ENCODE results near the gene NID1. TPM values are rescaled to one million over a fixed set of nuclear protein-coding genes. Genes with fewer than 3 reads are reported as not detected.

Gene NID1
- total RNA-seq, 2 donors from 2014 or later: 28.5 to 58.0 TPM

- TF ChIP-seq, protein P1, sequence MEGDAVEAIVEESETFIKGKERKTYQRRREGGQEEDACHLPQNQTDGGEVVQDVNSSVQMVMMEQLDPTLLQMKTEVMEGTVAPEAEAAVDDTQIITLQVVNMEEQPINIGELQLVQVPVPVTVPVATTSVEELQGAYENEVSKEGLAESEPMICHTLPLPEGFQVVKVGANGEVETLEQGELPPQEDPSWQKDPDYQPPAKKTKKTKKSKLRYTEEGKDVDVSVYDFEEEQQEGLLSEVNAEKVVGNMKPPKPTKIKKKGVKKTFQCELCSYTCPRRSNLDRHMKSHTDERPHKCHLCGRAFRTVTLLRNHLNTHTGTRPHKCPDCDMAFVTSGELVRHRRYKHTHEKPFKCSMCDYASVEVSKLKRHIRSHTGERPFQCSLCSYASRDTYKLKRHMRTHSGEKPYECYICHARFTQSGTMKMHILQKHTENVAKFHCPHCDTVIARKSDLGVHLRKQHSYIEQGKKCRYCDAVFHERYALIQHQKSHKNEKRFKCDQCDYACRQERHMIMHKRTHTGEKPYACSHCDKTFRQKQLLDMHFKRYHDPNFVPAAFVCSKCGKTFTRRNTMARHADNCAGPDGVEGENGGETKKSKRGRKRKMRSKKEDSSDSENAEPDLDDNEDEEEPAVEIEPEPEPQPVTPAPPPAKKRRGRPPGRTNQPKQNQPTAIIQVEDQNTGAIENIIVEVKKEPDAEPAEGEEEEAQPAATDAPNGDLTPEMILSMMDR (IDR thresholded peaks at IDR 0.05): no peak
- TF ChIP-seq POLR2A (IDR thresholded peaks at IDR 0.05): no peak
- Histone ChIP-seq H3K4me1 (no peaks in the 10 kb centered on the region), H3K9me3 (no peaks in the 10 kb centered on the region), H3K27ac (no peak overlapping the region), H3K36me3 (replicated peaks in 1 of 2; ENCODE audit: insufficient read depth in 1 of 2, low read depth in 2 of 2) (no peaks in the 10 kb centered on the region), H3K27me3 (no peaks in the 10 kb centered on the region), H3K4me3 (no peak overlapping the region)
- intact Hi-C loops (cut with DNase I): no loop called here
- ATAC-seq: no peak
- DNase-seq: no peak
- 62 to 77% methylated on average over 4 of the region's 4 CpGs for WGBS, 2 donors
Measured at GRCh38 chr1:235955777-235956176, 109.1 kb downstream of the NID1 start.

DNA sequence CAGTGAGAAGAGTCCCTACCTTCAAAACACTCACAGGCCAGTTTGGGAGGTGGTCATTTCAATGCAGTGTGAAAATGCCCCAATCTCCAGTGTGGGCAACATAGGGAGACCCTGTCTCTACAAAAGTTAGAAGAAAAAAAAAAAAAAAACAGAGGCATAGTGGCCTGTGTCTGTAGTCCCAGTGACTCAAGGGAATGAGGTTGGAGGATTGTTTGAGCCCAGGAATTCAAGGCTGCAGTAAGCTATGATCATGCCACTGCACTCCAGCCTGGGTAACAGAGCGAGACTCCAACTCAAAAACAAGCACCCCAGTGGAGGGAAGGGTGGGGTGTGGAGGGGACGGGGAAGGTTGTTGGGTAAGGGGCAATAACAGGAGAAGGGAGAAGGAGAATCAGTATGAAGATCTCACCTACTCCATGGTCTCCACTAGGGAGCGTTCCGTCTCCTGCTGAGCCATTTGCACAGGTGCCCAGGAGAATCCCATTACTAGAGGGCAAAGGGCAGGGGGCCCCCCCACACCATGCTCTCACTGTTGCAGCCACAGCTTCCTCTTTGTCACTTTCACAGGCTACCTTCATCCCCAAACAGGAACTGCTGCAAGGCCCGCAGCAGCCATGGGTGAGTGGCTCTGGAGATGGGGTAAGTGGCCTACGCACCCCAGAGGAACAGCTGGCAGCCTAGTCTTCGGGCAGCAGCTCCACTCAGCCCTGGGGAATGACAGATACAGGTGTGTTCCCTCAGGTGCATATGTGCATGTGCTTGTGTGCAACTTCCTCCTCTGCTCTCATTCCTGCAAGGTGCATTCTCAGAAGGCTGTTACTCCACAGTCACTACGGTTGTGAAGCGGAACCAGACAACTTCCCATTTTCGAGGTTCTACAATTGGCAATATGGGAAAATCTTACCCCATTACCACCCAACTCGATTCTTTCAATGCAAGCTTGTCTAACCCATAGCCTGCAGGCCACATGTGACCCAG is 110.3 kb downstream of the NID1 start:
- H3K9me3 ChIP-seq: no peaks in the 10 kb centered on the region
- no peaks in the 10 kb centered on the region for H3K4me1 ChIP-seq
- intact Hi-C loops (cut with DNase I): no loop called here
- no peak overlapping the region for H3K4me3 ChIP-seq
- no peaks in the 10 kb centered on the region for H3K36me3 ChIP-seq (replicated peaks in 1 of 2; ENCODE audit: insufficient read depth in 1 of 2, low read depth in 2 of 2)
- DNase-seq: peak in 2 of 4 donors; percentile 11 to 41
- H3K27ac ChIP-seq: no peak overlapping the region
- ATAC-seq: no peak
- 59 to 77% methylated on average over 9 to 11 of the region's 11 CpGs for WGBS, 2 donors
- H3K27me3 ChIP-seq: no peaks in the 10 kb centered on the region
- TF ChIP-seq, protein P1 (IDR thresholded peaks at IDR 0.05): no peak
- TF ChIP-seq POLR2A (IDR thresholded peaks at IDR 0.05): no peak

- DNase-seq (no peak), ATAC-seq (no peak)
- no peak overlapping the region for H3K27ac ChIP-seq
- H3K36me3 ChIP-seq (replicated peaks in 1 of 2; ENCODE audit: insufficient read depth in 1 of 2, low read depth in 2 of 2): no peaks in the 10 kb centered on the region
- H3K4me1 ChIP-seq: no peaks in the 10 kb centered on the region
- intact Hi-C loops (cut with DNase I): no loop called here
- H3K27me3 ChIP-seq: no peaks in the 10 kb centered on the region
- TF ChIP-seq POLR2A (IDR thresholded peaks at IDR 0.05): no peak
- TF ChIP-seq, protein P1 (IDR thresholded peaks at IDR 0.05): no peak
- no peak overlapping the region for H3K4me3 ChIP-seq
- H3K9me3 ChIP-seq: no peaks in the 10 kb centered on the region
- WGBS, 2 donors: 73 to 75% methylated on average over 2 of the region's 2 CpGs
Measured at GRCh38 chr1:235953801-235954200, 111.1 kb downstream of the NID1 start.

GRCh38 chr1:235952950-235953615 is 111.8 kb downstream of the NID1 start:
- no peak for DNase-seq
- no peak for ATAC-seq
- no peaks in the 10 kb centered on the region for H3K36me3 ChIP-seq (replicated peaks in 1 of 2; ENCODE audit: insufficient read depth in 1 of 2, low read depth in 2 of 2)
- H3K27me3 ChIP-seq: no peaks in the 10 kb centered on the region
- no peak overlapping the region for H3K27ac ChIP-seq
- H3K9me3 ChIP-seq: no peaks in the 10 kb centered on the region
- TF ChIP-seq, protein P1 (IDR thresholded peaks at IDR 0.05): no peak
- TF ChIP-seq POLR2A (IDR thresholded peaks at IDR 0.05): no peak
- H3K4me3 ChIP-seq: no peak overlapping the region
- intact Hi-C loops (cut with DNase I): no loop called here
- 67 to 81% methylated on average over 4 of the region's 4 CpGs for WGBS, 2 donors
- no peaks in the 10 kb centered on the region for H3K4me1 ChIP-seq
